Measurements from ENCODE around the gene KIRREL3.

DNA sequence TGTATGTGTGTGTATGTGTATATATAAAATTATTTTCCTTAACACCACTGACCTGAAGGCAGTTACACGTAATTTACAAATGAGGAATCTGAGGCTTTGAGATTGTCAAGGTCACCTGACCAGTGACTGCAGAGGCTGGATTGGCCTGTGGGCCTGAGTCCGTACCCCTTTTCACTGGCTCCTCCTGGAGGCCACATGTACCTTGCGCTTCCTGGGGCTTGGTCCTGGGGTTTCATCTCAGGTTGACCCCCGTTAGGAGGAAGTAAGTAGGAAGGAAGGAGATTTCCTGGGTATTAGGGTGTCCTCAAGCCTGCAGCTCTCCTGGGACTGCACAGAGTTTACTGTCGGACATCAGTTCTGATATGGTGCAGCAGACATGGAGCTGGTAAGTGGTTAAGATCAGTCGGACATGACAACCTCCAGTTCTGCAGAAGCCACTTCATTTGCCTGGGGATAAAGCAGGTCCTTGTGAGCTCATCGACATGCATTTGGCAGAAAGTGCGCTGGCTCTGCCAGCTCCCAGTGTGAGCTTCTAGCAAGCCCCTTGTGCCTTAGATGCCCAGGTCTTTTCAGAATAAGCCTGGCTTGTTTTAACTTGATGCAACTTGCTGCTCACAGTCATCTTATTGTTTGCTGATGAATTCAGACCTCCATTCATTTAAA lies 608.5 kb downstream of the KIRREL3 start:
- TF ChIP-seq, protein P1, sequence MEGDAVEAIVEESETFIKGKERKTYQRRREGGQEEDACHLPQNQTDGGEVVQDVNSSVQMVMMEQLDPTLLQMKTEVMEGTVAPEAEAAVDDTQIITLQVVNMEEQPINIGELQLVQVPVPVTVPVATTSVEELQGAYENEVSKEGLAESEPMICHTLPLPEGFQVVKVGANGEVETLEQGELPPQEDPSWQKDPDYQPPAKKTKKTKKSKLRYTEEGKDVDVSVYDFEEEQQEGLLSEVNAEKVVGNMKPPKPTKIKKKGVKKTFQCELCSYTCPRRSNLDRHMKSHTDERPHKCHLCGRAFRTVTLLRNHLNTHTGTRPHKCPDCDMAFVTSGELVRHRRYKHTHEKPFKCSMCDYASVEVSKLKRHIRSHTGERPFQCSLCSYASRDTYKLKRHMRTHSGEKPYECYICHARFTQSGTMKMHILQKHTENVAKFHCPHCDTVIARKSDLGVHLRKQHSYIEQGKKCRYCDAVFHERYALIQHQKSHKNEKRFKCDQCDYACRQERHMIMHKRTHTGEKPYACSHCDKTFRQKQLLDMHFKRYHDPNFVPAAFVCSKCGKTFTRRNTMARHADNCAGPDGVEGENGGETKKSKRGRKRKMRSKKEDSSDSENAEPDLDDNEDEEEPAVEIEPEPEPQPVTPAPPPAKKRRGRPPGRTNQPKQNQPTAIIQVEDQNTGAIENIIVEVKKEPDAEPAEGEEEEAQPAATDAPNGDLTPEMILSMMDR (IDR thresholded peaks at IDR 0.05) = no peak
- TF ChIP-seq POLR2A (IDR thresholded peaks at IDR 0.05) = no peak

Measured in esophagus squamous epithelium (tissue), 4 donors.